GM23248 (cell line): ENCODE results near the gene PCP4.

Source experiments
- EZH2 ChIP-seq: fragments of 200-600 bp; sonication (generic); IDR thresholded peaks from 2 replicates; pipeline ENCODE4 v1.6.1; 2018; ENCODE audit warnings: antibody characterized with exemption, mild to moderate bottlenecking; ENCODE audit not compliant: insufficient read depth, poor library complexity, severe bottlenecking
- EZH2phosphoT487 ChIP-seq: fragments of 200-600 bp; sonication (generic); IDR thresholded peaks from 2 replicates; pipeline ENCODE4 v1.6.1; 2018; ENCODE audit warnings: antibody characterized with exemption, moderate library complexity, mild to moderate bottlenecking, low read depth; ENCODE audit not compliant: insufficient read depth

DNA sequence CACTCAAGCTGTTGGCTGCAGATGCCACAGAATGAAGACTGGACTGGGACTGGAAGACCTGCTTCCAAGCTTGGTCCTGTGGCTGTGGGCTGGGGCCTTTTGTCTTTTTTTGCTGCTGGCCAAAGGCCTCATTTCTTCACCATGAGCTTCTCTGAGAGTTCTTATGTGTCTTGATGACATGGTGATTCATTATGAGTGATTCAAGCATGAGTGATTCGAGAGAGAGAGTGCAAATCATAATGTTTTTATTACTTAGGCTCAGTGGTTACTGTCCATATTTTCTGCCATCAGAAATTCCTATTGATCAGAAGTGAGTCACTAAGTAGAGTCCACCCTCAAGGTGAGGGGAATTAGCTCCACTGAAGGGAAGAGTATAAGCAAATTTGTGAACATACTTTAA lies 94.0 kb downstream of the PCP4 start:
- TF ChIP-seq EZH2: no peak
- no peak for TF ChIP-seq EZH2phosphoT487
